ENCODE results near the gene RSPRY1. TPM values are rescaled to one million over a fixed set of nuclear protein-coding genes. Genes with fewer than 3 reads are reported as not detected.

Gene RSPRY1
- total RNA-seq, 1 donor from 2014 or later: 44.0 TPM

- TF ChIP-seq CTCF (IDR thresholded peaks at IDR 0.05; ENCODE audit: unreplicated experiment): no peak
- Mint-ChIP-seq H3K4me3 (no peak overlapping the region), H3K36me3 (peaks cover 38% of the 10 kb centered on the region)
Observed at GRCh38 chr16:57208926-57209325, 22.8 kb downstream of the RSPRY1 start.

GRCh38 chr16:57209780-57210179 is 23.7 kb downstream of the RSPRY1 start:
- Mint-ChIP-seq H3K27ac (no peak overlapping the region), H3K36me3 (peaks cover 44% of the 10 kb centered on the region), H3K4me1 (no peaks in the 10 kb centered on the region), H3K27me3 (ENCODE audit: low read depth) (no peaks in the 10 kb centered on the region), H3K4me3 (no peak overlapping the region), H3K9me3 (no peaks in the 10 kb centered on the region)
- no peak for DNase-seq (ENCODE audit: low spot score in 2 of 2, unreplicated experiment in 2 of 2)
- TF ChIP-seq CTCF (IDR thresholded peaks at IDR 0.05; ENCODE audit: unreplicated experiment): no peak

More at GRCh38 chr16:57208926-57209325, 22.8 kb downstream of the RSPRY1 start:
- Mint-ChIP-seq H3K9me3 (no peaks in the 10 kb centered on the region), H3K27ac (no peak overlapping the region), H3K4me1 (no peaks in the 10 kb centered on the region), H3K27me3 (ENCODE audit: low read depth) (no peaks in the 10 kb centered on the region)
- DNase-seq (ENCODE audit: low spot score in 2 of 2, unreplicated experiment in 2 of 2): no peak

GRCh38 chr16:57213462-57213861 is 27.3 kb downstream of the RSPRY1 start:
- H3K27me3 Mint-ChIP-seq (ENCODE audit: low read depth): no peaks in the 10 kb centered on the region
- DNase-seq (ENCODE audit: low spot score in 2 of 2, unreplicated experiment in 2 of 2): no peak
- H3K4me1 Mint-ChIP-seq: no peaks in the 10 kb centered on the region
- peaks cover 59% of the 10 kb centered on the region for H3K36me3 Mint-ChIP-seq
- no peak overlapping the region for H3K4me3 Mint-ChIP-seq
- H3K27ac Mint-ChIP-seq: no peak overlapping the region
- H3K9me3 Mint-ChIP-seq: peaks cover 14% of the 10 kb centered on the region
- TF ChIP-seq CTCF (IDR thresholded peaks at IDR 0.05; ENCODE audit: unreplicated experiment): no peak

- TF ChIP-seq CTCF (IDR thresholded peaks at IDR 0.05; ENCODE audit: unreplicated experiment): no peak
- H3K27me3 Mint-ChIP-seq (ENCODE audit: low read depth): no peaks in the 10 kb centered on the region
- no peak overlapping the region for H3K27ac Mint-ChIP-seq
- H3K4me1 Mint-ChIP-seq: no peaks in the 10 kb centered on the region
- no peak for DNase-seq (ENCODE audit: low spot score in 2 of 2, unreplicated experiment in 2 of 2)
- H3K36me3 Mint-ChIP-seq: peaks cover 71% of the 10 kb centered on the region
- peaks cover 29% of the 10 kb centered on the region for H3K9me3 Mint-ChIP-seq
- H3K4me3 Mint-ChIP-seq: no peak overlapping the region
Observed at GRCh38 chr16:57216968-57217367, 30.8 kb downstream of the RSPRY1 start.

GRCh38 chr16:57223057-57223456 is 36.9 kb downstream of the RSPRY1 start:
- H3K27me3 Mint-ChIP-seq (ENCODE audit: low read depth): no peaks in the 10 kb centered on the region
- peaks cover 45% of the 10 kb centered on the region for H3K36me3 Mint-ChIP-seq
- H3K9me3 Mint-ChIP-seq: peaks cover 17% of the 10 kb centered on the region
- H3K27ac Mint-ChIP-seq: no peak overlapping the region
- TF ChIP-seq CTCF (IDR thresholded peaks at IDR 0.05; ENCODE audit: unreplicated experiment): no peak
- H3K4me1 Mint-ChIP-seq: peaks cover 9% of the 10 kb centered on the region
- H3K4me3 Mint-ChIP-seq: no peak overlapping the region
- no peak for DNase-seq (ENCODE audit: low spot score in 2 of 2, unreplicated experiment in 2 of 2)
